WTC11 (cell line): Measurements from ENCODE around the gene PTPRT. TPM values are rescaled to one million over a fixed set of nuclear protein-coding genes. Genes with fewer than 3 reads are reported as not detected.
A peak's percentile ranks its signal among the peaks of the same experiment; 100 is the strongest.

Source experiments
- ATAC-seq: fragments of 200-7000 bp; cut with Tn5 transposase; 2 replicates; pipeline ENCODE4 v1.10.0; 2021; ENCODE audit warnings: mild to moderate bottlenecking, moderate library complexity
- CTCF ChIA-PET: fragments of 300-600 bp; sonication (Branson Sonifier 250); formaldehyde crosslinking; loops from one replicate; lab custom pipeline; 2021; ENCODE audit warnings: antibody characterized with exemption; lab: Charles Lee
- POLR2A ChIA-PET: fragments of 350-600 bp; sonication (Branson Sonifier 250); formaldehyde crosslinking; loops from one replicate; lab custom pipeline; 2021; ENCODE audit warnings: antibody characterized with exemption; lab: Charles Lee
- DNase-seq: peaks from one replicate; pipeline ENCODE4 v3.0.0; 2021; ENCODE audit warnings: low spot score
- H3K27ac Mint-ChIP-seq: 2 replicates; pipeline ENCODE4 v1.8.0; 2021; ENCODE audit warnings: mixed read lengths
- H3K27me3 Mint-ChIP-seq: 2 replicates; pipeline ENCODE4 v1.8.0; 2021; ENCODE audit warnings: low read depth, mild to moderate bottlenecking, moderate library complexity, mixed read lengths
- H3K36me3 Mint-ChIP-seq: 2 replicates; pipeline ENCODE4 v1.8.0; 2021; ENCODE audit warnings: mixed read lengths
- H3K4me1 Mint-ChIP-seq: 2 replicates; pipeline ENCODE4 v1.8.0; 2022; ENCODE audit warnings: mixed read lengths
- H3K4me3 Mint-ChIP-seq: 2 replicates; pipeline ENCODE4 v1.8.0; 2021; ENCODE audit warnings: mild to moderate bottlenecking, moderate library complexity, mixed read lengths
- H3K9me3 Mint-ChIP-seq: 2 replicates; pipeline ENCODE4 v1.8.0; 2021; ENCODE audit warnings: mixed read lengths
- CBFB ChIP-seq: sonication (generic); formaldehyde crosslinking; IDR thresholded peaks from 2 replicates; pipeline ENCODE4 v1.8.1; 2022; ENCODE audit warnings: mild to moderate bottlenecking, low read depth, missing genetic modification reagents
- CREM ChIP-seq: sonication (generic); formaldehyde crosslinking; IDR thresholded peaks from 2 replicates; pipeline ENCODE4 v1.8.1; 2022; ENCODE audit warnings: mild to moderate bottlenecking, missing genetic modification reagents, moderate library complexity
- ELF4 ChIP-seq: sonication (generic); formaldehyde crosslinking; IDR thresholded peaks from 2 replicates; pipeline ENCODE4 v1.8.1; 2022; ENCODE audit warnings: low read depth, mild to moderate bottlenecking, moderate library complexity, missing genetic modification reagents
- FOXJ3 ChIP-seq: sonication (generic); formaldehyde crosslinking; IDR thresholded peaks from 2 replicates; pipeline ENCODE4 v1.9.0; 2021; ENCODE audit warnings: missing genetic modification reagents, mild to moderate bottlenecking, borderline replicate concordance
- FOXP1 ChIP-seq: sonication (generic); formaldehyde crosslinking; IDR thresholded peaks from 2 replicates; pipeline ENCODE4 v1.8.0; 2022; ENCODE audit warnings: missing genetic modification reagents, mild to moderate bottlenecking, moderate library complexity, borderline replicate concordance
- GRHL2 ChIP-seq: fragments of 250-450 bp; sonication (Bioruptor Pico); IDR thresholded peaks from 2 replicates; pipeline ENCODE4 v1.8.0; 2022; ENCODE audit warnings: mild to moderate bottlenecking, moderate library complexity; ENCODE audit not compliant: insufficient replicate concordance, severe bottlenecking
- HMGA2 ChIP-seq: fragments of 250-450 bp; sonication (Bioruptor Pico); IDR thresholded peaks from 2 replicates; pipeline ENCODE4 v1.4.0; 2021; ENCODE audit warnings: mild to moderate bottlenecking, moderate library complexity
- JAZF1 ChIP-seq: fragments of 250-450 bp; sonication (Bioruptor Pico); IDR thresholded peaks from 2 replicates; pipeline ENCODE4 v1.9.0; 2021; ENCODE audit warnings: moderate library complexity, mild to moderate bottlenecking, inconsistent platforms
- MXD4 ChIP-seq: fragments of 250-450 bp; sonication (Bioruptor Pico); IDR thresholded peaks from 2 replicates; pipeline ENCODE4 v1.8.0; 2021; ENCODE audit warnings: mild to moderate bottlenecking, moderate library complexity, borderline replicate concordance
- MYBL2 ChIP-seq: sonication (generic); formaldehyde crosslinking; IDR thresholded peaks from 2 replicates; pipeline ENCODE4 v1.8.1; 2023; ENCODE audit warnings: mild to moderate bottlenecking, moderate library complexity, missing genetic modification reagents
- NFE2L1 ChIP-seq: sonication (generic); formaldehyde crosslinking; IDR thresholded peaks from 2 replicates; pipeline ENCODE4 v1.8.1; 2023; ENCODE audit warnings: missing genetic modification reagents
- NFYB ChIP-seq: sonication (generic); formaldehyde crosslinking; conservative IDR thresholded peaks from 2 replicates; pipeline ENCODE4 v1.8.0; 2022; ENCODE audit warnings: low read depth, missing genetic modification reagents
- NR2C2 ChIP-seq: sonication (generic); formaldehyde crosslinking; IDR thresholded peaks from 2 replicates; pipeline ENCODE4 v1.8.0; 2022; ENCODE audit warnings: mild to moderate bottlenecking, missing genetic modification reagents
- OVOL2 ChIP-seq: fragments of 250-450 bp; sonication (Bioruptor Pico); IDR thresholded peaks from 2 replicates; pipeline ENCODE4 v1.9.0; 2021; ENCODE audit warnings: mild to moderate bottlenecking, borderline replicate concordance
- PRRX2 ChIP-seq: fragments of 250-450 bp; sonication (Bioruptor Pico); IDR thresholded peaks from 2 replicates; pipeline ENCODE4 v1.8.0; 2021; ENCODE audit warnings: mild to moderate bottlenecking
- RORB ChIP-seq: fragments of 250-450 bp; sonication (Bioruptor Pico); IDR thresholded peaks from 2 replicates; pipeline ENCODE4 v1.9.0; 2021; ENCODE audit warnings: mild to moderate bottlenecking
- SOX15 ChIP-seq: fragments of 250-450 bp; sonication (Bioruptor Pico); IDR thresholded peaks from 2 replicates; pipeline ENCODE4 v1.9.0; 2021; ENCODE audit warnings: mild to moderate bottlenecking
- ZNF121 ChIP-seq: sonication (generic); formaldehyde crosslinking; IDR thresholded peaks from 2 replicates; pipeline ENCODE4 v1.8.0; 2023; ENCODE audit warnings: missing genetic modification reagents
- ZNF219 ChIP-seq: sonication (generic); formaldehyde crosslinking; IDR thresholded peaks from 2 replicates; pipeline ENCODE4 v1.8.0; 2023; ENCODE audit warnings: missing genetic modification reagents, mild to moderate bottlenecking, borderline replicate concordance
- ZNF396 ChIP-seq: fragments of 250-450 bp; sonication (Bioruptor Pico); IDR thresholded peaks from 2 replicates; pipeline ENCODE4 v1.8.0; 2021; ENCODE audit warnings: mild to moderate bottlenecking, moderate library complexity, borderline replicate concordance
- ZNF423 ChIP-seq: fragments of 250-450 bp; sonication (Bioruptor Pico); IDR thresholded peaks from 2 replicates; pipeline ENCODE4 v2.1.2; 2022; ENCODE audit warnings: mild to moderate bottlenecking, moderate library complexity
- total RNA-seq: library from RNA; stranded (reverse); gene quantifications from 3 replicates; pipeline ENCODE4 v1.2.3, GENCODE V29; 2021
- TF ChIP-seq, protein P1 (sequence below): sonication (generic); formaldehyde crosslinking; IDR thresholded peaks from 2 replicates; pipeline ENCODE4 v1.8.1; 2023; ENCODE audit warnings: mild to moderate bottlenecking, missing genetic modification reagents, borderline replicate concordance
- TF ChIP-seq, protein P2 (sequence below): sonication (generic); formaldehyde crosslinking; IDR thresholded peaks from 2 replicates; pipeline ENCODE4 v1.8.1; 2022; ENCODE audit warnings: low read depth, mild to moderate bottlenecking, moderate library complexity, missing genetic modification reagents, borderline replicate concordance
- TF ChIP-seq, protein P3 (sequence below): fragments of 250-450 bp; sonication (Bioruptor Pico); IDR thresholded peaks from 2 replicates; pipeline ENCODE4 v1.9.0; 2021; ENCODE audit warnings: mild to moderate bottlenecking
- TF ChIP-seq, protein P4 (sequence below): sonication (generic); formaldehyde crosslinking; conservative IDR thresholded peaks from 2 replicates; pipeline ENCODE4 v1.8.1; 2022; ENCODE audit warnings: mild to moderate bottlenecking, missing genetic modification reagents
- TF ChIP-seq, protein P5 (sequence below): fragments of 250-450 bp; sonication (Bioruptor Pico); IDR thresholded peaks from 2 replicates; pipeline ENCODE4 v1.9.0; 2021; ENCODE audit warnings: mild to moderate bottlenecking, borderline replicate concordance

The PTPRT gene
- total RNA-seq, 1 experiment from 2014 or later: 1.1 TPM

DNA sequence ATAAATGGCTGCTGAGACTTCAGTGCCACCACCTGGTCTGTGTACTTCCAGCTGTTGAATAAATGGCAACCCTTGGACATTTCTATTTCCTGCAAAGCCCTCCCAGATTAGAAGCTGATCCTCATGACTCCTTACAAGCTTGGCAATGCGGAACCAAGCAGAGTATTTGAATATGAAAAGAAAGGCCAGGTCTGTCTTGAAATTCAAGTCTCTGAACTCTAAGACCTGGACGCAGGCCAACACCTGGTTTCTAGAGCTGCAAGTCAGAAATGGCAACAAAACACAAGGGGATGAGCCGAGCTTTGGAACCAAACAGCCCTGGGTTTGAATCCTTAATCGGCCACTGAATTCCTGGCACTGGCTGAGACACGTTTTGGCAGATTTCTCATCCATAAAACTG, 353.4 kb downstream of the PTPRT start:
- peaks cover 32% of the 10 kb centered on the region for H3K4me1 Mint-ChIP-seq
- ChIA-PET CTCF (interaction anchor here (1.0 kb wide), 1 partner anchor 21 kb away, joined by 3 read pairs; no protein-coding TSS in a partner anchor), POLR2A (no interaction called here)
- H3K27ac Mint-ChIP-seq: peak overlapping the region; percentile 95
- H3K4me3 Mint-ChIP-seq: no peak overlapping the region
- TF ChIP-seq GRHL2 (CRISPR knock-in tag): no peak
- no peak for TF ChIP-seq NFYB (CRISPR knock-in tag)
- TF ChIP-seq, protein P1, sequence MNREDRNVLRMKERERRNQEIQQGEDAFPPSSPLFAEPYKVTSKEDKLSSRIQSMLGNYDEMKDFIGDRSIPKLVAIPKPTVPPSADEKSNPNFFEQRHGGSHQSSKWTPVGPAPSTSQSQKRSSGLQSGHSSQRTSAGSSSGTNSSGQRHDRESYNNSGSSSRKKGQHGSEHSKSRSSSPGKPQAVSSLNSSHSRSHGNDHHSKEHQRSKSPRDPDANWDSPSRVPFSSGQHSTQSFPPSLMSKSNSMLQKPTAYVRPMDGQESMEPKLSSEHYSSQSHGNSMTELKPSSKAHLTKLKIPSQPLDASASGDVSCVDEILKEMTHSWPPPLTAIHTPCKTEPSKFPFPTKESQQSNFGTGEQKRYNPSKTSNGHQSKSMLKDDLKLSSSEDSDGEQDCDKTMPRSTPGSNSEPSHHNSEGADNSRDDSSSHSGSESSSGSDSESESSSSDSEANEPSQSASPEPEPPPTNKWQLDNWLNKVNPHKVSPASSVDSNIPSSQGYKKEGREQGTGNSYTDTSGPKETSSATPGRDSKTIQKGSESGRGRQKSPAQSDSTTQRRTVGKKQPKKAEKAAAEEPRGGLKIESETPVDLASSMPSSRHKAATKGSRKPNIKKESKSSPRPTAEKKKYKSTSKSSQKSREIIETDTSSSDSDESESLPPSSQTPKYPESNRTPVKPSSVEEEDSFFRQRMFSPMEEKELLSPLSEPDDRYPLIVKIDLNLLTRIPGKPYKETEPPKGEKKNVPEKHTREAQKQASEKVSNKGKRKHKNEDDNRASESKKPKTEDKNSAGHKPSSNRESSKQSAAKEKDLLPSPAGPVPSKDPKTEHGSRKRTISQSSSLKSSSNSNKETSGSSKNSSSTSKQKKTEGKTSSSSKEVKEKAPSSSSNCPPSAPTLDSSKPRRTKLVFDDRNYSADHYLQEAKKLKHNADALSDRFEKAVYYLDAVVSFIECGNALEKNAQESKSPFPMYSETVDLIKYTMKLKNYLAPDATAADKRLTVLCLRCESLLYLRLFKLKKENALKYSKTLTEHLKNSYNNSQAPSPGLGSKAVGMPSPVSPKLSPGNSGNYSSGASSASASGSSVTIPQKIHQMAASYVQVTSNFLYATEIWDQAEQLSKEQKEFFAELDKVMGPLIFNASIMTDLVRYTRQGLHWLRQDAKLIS: no peak
- no peak for TF ChIP-seq SOX15
- TF ChIP-seq JAZF1 (CRISPR knock-in tag): no peak
- no peak for TF ChIP-seq PRRX2 (CRISPR knock-in tag)
- TF ChIP-seq FOXP1 (CRISPR knock-in tag): no peak
- no peak for TF ChIP-seq NR2C2 (CRISPR knock-in tag)
- TF ChIP-seq RORB: no peak
- TF ChIP-seq FOXJ3: no peak
- TF ChIP-seq ZNF121 (CRISPR knock-in tag): no peak
- TF ChIP-seq, protein P2, sequence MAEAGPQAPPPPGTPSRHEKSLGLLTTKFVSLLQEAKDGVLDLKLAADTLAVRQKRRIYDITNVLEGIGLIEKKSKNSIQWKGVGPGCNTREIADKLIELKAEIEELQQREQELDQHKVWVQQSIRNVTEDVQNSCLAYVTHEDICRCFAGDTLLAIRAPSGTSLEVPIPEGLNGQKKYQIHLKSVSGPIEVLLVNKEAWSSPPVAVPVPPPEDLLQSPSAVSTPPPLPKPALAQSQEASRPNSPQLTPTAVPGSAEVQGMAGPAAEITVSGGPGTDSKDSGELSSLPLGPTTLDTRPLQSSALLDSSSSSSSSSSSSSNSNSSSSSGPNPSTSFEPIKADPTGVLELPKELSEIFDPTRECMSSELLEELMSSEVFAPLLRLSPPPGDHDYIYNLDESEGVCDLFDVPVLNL (CRISPR knock-in tag): no peak
- TF ChIP-seq, protein P3, sequence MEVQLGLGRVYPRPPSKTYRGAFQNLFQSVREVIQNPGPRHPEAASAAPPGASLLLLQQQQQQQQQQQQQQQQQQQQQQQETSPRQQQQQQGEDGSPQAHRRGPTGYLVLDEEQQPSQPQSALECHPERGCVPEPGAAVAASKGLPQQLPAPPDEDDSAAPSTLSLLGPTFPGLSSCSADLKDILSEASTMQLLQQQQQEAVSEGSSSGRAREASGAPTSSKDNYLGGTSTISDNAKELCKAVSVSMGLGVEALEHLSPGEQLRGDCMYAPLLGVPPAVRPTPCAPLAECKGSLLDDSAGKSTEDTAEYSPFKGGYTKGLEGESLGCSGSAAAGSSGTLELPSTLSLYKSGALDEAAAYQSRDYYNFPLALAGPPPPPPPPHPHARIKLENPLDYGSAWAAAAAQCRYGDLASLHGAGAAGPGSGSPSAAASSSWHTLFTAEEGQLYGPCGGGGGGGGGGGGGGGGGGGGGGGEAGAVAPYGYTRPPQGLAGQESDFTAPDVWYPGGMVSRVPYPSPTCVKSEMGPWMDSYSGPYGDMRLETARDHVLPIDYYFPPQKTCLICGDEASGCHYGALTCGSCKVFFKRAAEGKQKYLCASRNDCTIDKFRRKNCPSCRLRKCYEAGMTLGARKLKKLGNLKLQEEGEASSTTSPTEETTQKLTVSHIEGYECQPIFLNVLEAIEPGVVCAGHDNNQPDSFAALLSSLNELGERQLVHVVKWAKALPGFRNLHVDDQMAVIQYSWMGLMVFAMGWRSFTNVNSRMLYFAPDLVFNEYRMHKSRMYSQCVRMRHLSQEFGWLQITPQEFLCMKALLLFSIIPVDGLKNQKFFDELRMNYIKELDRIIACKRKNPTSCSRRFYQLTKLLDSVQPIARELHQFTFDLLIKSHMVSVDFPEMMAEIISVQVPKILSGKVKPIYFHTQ (CRISPR knock-in tag): no peak
- no peak for TF ChIP-seq MXD4 (CRISPR knock-in tag)
- TF ChIP-seq CBFB (CRISPR knock-in tag): no peak
- DNase-seq (peak; percentile 14), ATAC-seq (peak; percentile 82)
- H3K27me3 Mint-ChIP-seq: no peaks in the 10 kb centered on the region
- no peaks in the 10 kb centered on the region for H3K36me3 Mint-ChIP-seq
- peaks cover 18% of the 10 kb centered on the region for H3K9me3 Mint-ChIP-seq

DNA sequence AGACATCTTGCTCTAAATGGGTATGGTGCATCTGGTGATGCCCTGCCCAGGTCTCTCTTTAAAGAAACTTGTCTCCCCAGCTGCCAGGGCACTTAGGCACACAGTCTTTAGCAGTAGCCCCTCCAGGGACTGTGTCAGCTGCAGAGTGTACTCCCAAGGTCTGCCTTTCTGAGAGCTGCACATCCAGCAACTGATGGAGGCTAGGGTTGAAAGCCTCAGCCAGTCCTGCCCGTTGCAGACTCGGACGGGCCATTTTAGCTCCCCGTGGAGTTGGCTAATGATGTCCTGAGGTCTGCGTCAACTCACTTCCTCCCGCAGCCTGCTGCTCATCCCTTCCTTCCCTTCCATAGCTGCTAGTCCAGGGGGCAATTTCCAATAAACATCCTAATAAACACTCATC, 381.8 kb downstream of the PTPRT start:
- no peak for ATAC-seq
- Mint-ChIP-seq H3K36me3 (no peaks in the 10 kb centered on the region), H3K27ac (no peak overlapping the region), H3K4me3 (no peak overlapping the region), H3K4me1 (no peaks in the 10 kb centered on the region), H3K9me3 (peaks cover 7% of the 10 kb centered on the region; the same call in 1 of the 2 replicates), H3K27me3 (peaks cover 5% of the 10 kb centered on the region; the same call in 1 of the 2 replicates)
- no peak for DNase-seq
- CTCF ChIA-PET: no interaction called here
- POLR2A ChIA-PET: no interaction called here
- no peak for TF ChIP-seq CREM (CRISPR knock-in tag)
- TF ChIP-seq, protein P4, sequence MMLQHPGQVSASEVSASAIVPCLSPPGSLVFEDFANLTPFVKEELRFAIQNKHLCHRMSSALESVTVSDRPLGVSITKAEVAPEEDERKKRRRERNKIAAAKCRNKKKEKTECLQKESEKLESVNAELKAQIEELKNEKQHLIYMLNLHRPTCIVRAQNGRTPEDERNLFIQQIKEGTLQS: no peak
- TF ChIP-seq ELF4 (CRISPR knock-in tag): no peak
- TF ChIP-seq, protein P5, sequence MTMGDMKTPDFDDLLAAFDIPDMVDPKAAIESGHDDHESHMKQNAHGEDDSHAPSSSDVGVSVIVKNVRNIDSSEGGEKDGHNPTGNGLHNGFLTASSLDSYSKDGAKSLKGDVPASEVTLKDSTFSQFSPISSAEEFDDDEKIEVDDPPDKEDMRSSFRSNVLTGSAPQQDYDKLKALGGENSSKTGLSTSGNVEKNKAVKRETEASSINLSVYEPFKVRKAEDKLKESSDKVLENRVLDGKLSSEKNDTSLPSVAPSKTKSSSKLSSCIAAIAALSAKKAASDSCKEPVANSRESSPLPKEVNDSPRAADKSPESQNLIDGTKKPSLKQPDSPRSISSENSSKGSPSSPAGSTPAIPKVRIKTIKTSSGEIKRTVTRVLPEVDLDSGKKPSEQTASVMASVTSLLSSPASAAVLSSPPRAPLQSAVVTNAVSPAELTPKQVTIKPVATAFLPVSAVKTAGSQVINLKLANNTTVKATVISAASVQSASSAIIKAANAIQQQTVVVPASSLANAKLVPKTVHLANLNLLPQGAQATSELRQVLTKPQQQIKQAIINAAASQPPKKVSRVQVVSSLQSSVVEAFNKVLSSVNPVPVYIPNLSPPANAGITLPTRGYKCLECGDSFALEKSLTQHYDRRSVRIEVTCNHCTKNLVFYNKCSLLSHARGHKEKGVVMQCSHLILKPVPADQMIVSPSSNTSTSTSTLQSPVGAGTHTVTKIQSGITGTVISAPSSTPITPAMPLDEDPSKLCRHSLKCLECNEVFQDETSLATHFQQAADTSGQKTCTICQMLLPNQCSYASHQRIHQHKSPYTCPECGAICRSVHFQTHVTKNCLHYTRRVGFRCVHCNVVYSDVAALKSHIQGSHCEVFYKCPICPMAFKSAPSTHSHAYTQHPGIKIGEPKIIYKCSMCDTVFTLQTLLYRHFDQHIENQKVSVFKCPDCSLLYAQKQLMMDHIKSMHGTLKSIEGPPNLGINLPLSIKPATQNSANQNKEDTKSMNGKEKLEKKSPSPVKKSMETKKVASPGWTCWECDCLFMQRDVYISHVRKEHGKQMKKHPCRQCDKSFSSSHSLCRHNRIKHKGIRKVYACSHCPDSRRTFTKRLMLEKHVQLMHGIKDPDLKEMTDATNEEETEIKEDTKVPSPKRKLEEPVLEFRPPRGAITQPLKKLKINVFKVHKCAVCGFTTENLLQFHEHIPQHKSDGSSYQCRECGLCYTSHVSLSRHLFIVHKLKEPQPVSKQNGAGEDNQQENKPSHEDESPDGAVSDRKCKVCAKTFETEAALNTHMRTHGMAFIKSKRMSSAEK (CRISPR knock-in tag): no peak
- TF ChIP-seq NFE2L1 (CRISPR knock-in tag): no peak
- no peak for TF ChIP-seq MYBL2
- no peak for TF ChIP-seq NR2C2 (CRISPR knock-in tag)
- no peak for TF ChIP-seq ZNF423 (CRISPR knock-in tag)
- no peak for TF ChIP-seq ZNF219 (CRISPR knock-in tag)
- no peak for TF ChIP-seq HMGA2 (CRISPR knock-in tag)
- TF ChIP-seq OVOL2 (CRISPR knock-in tag): no peak
- no peak for TF ChIP-seq ZNF396 (CRISPR knock-in tag)
